Measurements from ENCODE around the gene EXOC3. TPM values are rescaled to one million over a fixed set of nuclear protein-coding genes. Genes with fewer than 3 reads are reported as not detected.

The EXOC3 gene
- total RNA-seq, 1 donor from 2014 or later: 43.9 TPM

GRCh38 chr5:464843-465590 is 22.0 kb downstream of the EXOC3 start:
- no peak overlapping the region for H3K4me3 Mint-ChIP-seq (ENCODE audit: unreplicated experiment)
- no peak overlapping the region for H3K27ac Mint-ChIP-seq (ENCODE audit: unreplicated experiment)
- DNase-seq (ENCODE audit: low spot score): no peak
- TF ChIP-seq CTCF (IDR thresholded peaks at IDR 0.05; ENCODE audit: unreplicated experiment): no peak
- H3K4me1 Mint-ChIP-seq (ENCODE audit: unreplicated experiment): no peaks in the 10 kb centered on the region
- peaks cover 32% of the 10 kb centered on the region for H3K36me3 Mint-ChIP-seq (ENCODE audit: low read depth, unreplicated experiment)
- H3K9me3 Mint-ChIP-seq (ENCODE audit: unreplicated experiment): no peaks in the 10 kb centered on the region
- peaks cover 3% of the 10 kb centered on the region for H3K27me3 Mint-ChIP-seq (ENCODE audit: unreplicated experiment)

DNA sequence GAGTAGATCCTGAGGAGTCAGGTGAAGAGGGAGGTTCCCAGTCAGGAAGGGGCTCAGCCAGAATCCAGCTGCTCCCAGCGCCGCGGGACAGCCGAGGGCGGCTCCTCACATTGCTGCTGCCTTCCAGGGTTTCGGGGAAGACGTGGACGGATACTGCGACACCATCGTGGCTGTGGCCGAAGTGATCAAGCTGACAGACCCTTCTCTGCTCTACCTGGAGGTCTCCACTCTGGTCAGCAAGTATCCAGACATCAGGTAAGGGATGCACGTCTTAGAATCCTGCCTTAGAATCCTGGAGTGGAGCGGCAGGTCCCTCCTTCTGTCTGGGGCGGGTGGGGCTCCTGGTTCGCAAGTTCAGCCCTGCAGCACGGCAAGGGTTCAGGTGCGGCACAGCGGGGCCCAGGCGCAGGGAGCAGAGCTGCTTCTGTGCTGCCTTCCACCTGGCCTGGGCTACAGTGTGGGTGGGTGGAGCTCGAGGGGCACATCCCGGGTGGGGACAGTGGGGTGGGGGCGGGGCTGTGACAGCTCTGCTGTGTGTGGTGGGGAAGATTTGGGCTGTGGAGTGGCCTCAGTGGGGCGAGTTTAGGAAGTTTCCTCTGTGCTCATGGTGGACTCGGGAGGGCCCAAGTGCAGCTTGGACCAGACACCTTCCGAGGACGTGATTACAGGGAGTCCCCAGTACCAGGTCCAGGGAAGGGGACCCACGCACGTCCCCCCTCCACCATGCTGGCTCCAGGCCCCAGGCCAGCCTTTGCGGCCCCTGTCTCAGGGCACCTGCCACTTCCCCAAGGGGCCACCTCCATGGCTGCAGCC is 22.8 kb downstream of the EXOC3 start:
- H3K27ac Mint-ChIP-seq (ENCODE audit: unreplicated experiment): no peak overlapping the region
- DNase-seq (ENCODE audit: low spot score): no peak
- no peaks in the 10 kb centered on the region for H3K9me3 Mint-ChIP-seq (ENCODE audit: unreplicated experiment)
- no peaks in the 10 kb centered on the region for H3K4me1 Mint-ChIP-seq (ENCODE audit: unreplicated experiment)
- TF ChIP-seq CTCF (IDR thresholded peaks at IDR 0.05; ENCODE audit: unreplicated experiment): no peak
- H3K4me3 Mint-ChIP-seq (ENCODE audit: unreplicated experiment): no peak overlapping the region
- peaks cover 3% of the 10 kb centered on the region for H3K27me3 Mint-ChIP-seq (ENCODE audit: unreplicated experiment)
- H3K36me3 Mint-ChIP-seq (ENCODE audit: low read depth, unreplicated experiment): peaks cover 24% of the 10 kb centered on the region

DNA sequence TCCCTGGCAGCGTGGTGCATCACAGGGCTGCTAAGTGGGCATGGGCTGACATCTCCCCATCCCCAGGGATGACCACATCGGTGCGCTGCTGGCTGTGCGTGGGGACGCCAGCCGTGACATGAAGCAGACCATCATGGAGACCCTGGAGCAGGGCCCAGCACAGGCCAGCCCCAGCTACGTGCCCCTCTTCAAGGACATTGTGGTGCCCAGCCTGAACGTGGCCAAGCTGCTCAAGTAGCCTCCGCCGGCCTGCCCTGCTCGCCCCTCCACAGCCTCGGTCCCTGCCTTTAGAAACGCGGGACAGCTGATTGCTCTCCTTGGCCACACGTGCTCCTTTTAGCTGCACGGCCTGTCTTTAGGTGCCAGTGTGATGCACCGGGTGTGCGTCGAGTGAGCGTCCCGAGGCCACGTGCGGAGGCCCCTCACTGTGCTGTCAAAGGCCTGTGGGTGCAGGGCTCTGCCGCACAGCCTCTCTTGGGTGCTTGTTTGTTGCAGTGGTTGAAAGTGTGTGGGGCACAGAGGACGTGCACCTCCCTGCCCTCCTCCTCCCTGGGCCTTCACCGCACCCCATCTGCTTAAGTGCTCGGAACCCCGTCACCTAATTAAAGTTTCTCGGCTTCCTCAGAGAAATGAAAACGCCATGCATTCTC is 23.8 kb downstream of the EXOC3 start:
- no peak for DNase-seq (ENCODE audit: low spot score)
- Mint-ChIP-seq H3K9me3 (ENCODE audit: unreplicated experiment) (no peaks in the 10 kb centered on the region), H3K27ac (ENCODE audit: unreplicated experiment) (no peak overlapping the region), H3K4me1 (ENCODE audit: unreplicated experiment) (peaks cover 3% of the 10 kb centered on the region), H3K4me3 (ENCODE audit: unreplicated experiment) (no peak overlapping the region), H3K36me3 (ENCODE audit: low read depth, unreplicated experiment) (peaks cover 22% of the 10 kb centered on the region), H3K27me3 (ENCODE audit: unreplicated experiment) (peaks cover 3% of the 10 kb centered on the region)
- no peak for TF ChIP-seq CTCF (IDR thresholded peaks at IDR 0.05; ENCODE audit: unreplicated experiment)

DNA sequence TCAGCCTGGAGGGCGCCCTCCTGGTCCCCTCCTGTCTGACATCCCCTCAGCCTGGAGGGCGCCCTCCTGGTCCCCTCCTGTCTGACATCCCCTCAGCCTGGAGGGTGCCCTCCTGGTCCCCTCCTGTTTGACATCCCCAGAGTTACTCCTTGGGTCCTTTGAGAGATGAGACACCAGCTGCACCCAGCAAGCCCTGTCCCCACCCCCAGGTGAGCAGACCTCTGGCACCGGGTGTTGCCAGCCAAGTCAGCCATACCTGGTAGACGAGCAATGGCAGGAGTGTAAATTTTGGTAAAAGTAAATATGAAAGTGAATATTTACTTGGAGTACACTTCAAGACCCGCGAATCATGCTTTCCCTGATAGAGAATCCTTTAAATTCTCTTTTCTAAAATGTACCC is 25.4 kb downstream of the EXOC3 start:
- no peak for TF ChIP-seq CTCF (IDR thresholded peaks at IDR 0.05; ENCODE audit: unreplicated experiment)
- Mint-ChIP-seq H3K36me3 (ENCODE audit: low read depth, unreplicated experiment) (peaks cover 16% of the 10 kb centered on the region), H3K27me3 (ENCODE audit: unreplicated experiment) (peaks cover 1% of the 10 kb centered on the region), H3K27ac (ENCODE audit: unreplicated experiment) (no peak overlapping the region), H3K4me3 (ENCODE audit: unreplicated experiment) (no peak overlapping the region), H3K9me3 (ENCODE audit: unreplicated experiment) (no peaks in the 10 kb centered on the region), H3K4me1 (ENCODE audit: unreplicated experiment) (peaks cover 6% of the 10 kb centered on the region)
- no peak for DNase-seq (ENCODE audit: low spot score)

Measured in endothelial cell (in vitro differentiated cells).